A673 (cell line): ENCODE data around the gene CEP192.

ENCODE experiments used
- EZH2 ChIP-seq: fragments of 200-600 bp; sonication (generic); IDR thresholded peaks from 2 replicates; pipeline ENCODE4 v1.6.1; 2017; ENCODE audit warnings: borderline replicate concordance, low read depth, mild to moderate bottlenecking, mixed read lengths, antibody characterized with exemption, low read length; ENCODE audit not compliant: poor library complexity, severe bottlenecking
- TF ChIP-seq, protein P1 (sequence below): fragments of 300-800, 200-600 bp; sonication (generic); conservative IDR thresholded peaks from 2 replicates; pipeline ENCODE4 v1.5.1; 2017; ENCODE audit warnings: low read depth, mild to moderate bottlenecking, antibody characterized with exemption, low read length, moderate library complexity, mixed read lengths

DNA sequence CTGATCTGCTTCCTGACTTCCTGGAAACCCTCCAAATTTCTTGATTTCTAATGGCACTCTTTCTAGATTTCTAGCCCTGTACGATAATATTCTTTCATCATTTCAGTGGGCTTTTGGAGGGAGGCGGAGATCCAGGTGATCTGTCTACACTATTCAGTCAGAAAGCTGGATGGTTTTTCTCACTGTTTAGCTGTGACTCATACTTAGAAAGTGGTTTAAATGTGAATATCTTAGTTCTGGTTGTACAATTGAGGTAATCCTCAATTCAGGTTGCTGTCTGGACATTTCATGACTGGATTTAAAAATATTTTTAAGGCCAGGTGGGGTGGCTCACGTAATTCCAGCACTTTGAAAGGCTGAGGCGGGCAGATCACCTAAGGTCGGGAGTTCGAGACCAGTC, 22.5 kb upstream of the CEP192 start:
- TF ChIP-seq EZH2 = no peak
- TF ChIP-seq, protein P1, sequence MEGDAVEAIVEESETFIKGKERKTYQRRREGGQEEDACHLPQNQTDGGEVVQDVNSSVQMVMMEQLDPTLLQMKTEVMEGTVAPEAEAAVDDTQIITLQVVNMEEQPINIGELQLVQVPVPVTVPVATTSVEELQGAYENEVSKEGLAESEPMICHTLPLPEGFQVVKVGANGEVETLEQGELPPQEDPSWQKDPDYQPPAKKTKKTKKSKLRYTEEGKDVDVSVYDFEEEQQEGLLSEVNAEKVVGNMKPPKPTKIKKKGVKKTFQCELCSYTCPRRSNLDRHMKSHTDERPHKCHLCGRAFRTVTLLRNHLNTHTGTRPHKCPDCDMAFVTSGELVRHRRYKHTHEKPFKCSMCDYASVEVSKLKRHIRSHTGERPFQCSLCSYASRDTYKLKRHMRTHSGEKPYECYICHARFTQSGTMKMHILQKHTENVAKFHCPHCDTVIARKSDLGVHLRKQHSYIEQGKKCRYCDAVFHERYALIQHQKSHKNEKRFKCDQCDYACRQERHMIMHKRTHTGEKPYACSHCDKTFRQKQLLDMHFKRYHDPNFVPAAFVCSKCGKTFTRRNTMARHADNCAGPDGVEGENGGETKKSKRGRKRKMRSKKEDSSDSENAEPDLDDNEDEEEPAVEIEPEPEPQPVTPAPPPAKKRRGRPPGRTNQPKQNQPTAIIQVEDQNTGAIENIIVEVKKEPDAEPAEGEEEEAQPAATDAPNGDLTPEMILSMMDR = no peak
